Measurements from ENCODE around the gene TTC31.
A peak's percentile ranks its signal among the peaks of the same experiment; 100 is the strongest.
"Not testable (repeated sequence)": the region's sequence is repeated elsewhere in the genome, so short reads cannot be mapped to it uniquely, and the experiment has no call there.

The TTC31 gene

DNA sequence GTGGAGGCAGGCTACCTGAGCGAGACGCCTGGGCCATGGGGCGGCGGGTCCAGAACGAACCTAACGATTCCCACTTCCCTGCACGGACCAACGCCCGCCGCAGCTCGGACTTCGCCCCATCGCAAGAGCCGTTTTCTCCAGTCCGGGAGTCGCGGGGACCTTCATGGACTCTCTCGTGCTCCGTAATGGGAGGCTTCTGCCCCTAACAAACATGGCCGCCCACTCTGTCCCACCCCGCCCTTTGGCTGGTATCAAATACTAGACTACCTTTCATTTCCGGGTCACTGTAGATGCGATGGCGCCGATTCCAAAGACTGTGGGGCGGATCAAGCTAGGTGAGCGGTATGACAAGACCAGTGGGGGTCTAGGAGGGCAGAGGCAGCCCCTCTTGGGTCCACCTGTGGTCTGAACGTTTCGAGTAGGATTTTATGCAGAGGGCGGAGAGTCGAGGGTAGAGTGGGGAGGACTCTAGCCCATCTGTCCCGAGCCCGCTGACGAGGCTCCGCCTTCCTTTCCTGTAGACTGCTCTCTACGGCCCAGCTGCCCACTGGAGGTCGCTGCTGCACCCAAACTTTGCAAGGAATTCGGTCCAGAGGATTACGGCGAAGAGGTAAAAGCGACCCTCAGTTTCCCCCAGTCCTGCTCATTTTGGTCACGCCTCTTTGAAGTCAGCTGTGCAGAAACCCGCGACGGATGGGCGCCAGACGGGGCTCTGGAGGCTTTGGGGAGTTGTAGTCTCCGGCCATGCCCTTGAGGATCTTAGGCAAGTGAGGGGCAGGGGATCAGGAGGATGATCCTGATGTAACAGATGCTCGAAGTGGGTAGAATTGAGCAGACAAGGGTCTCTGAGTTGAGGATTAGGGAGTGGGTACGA, at the start of gene TTC31, which contains the start of gene CCDC142:
Gene TTC31 (plus strand): TSS at position 281 of the 874 bp plus-strand sequence. CDS start 15 bp downstream, at position 296.
Gene CCDC142 (minus strand): TSS at position 198 of the 874 bp plus-strand sequence. CDS start 161 bp downstream, at position 37.
- peak; percentile 81 to 94 for DNase-seq (ENCODE audit: low read depth in 1 of 2, low spot score in 1 of 2)

DNA sequence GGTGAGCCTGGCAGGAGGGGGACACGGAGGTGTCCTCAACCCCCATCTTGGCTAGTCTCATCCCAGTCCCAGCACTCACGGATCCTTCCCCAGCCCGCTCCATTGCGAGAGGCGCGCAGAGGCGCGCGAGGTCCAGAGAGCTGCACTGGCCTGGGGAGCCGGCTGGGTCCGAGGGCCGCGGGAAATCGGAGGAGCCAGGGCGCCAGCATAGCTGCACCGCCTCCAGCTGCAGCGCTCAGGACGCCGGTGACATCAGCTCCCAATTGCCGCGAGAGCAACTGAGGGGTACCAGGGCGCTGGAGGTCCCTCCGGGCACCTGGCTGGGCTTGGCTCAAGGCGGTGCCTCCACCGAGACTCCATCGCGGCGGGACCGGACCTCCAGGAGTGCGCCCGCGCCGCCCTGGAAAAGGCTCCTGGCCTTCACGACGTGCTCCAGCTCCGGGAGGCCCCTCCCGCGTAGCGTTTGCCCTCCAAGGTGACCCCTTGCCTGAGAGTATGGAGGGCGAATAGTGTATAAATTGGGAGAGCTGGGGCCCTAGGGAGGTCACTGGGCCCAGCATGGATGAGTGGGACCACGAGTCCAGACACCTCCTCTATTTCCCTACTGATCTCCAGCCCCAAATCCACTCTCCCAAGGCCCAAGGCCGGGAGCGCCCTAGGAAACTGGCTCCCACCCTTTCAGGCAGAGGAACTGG, 46.6 kb upstream of the TTC31 start:
- no peak for DNase-seq (ENCODE audit: low read depth in 1 of 2, low spot score in 1 of 2)

DNA sequence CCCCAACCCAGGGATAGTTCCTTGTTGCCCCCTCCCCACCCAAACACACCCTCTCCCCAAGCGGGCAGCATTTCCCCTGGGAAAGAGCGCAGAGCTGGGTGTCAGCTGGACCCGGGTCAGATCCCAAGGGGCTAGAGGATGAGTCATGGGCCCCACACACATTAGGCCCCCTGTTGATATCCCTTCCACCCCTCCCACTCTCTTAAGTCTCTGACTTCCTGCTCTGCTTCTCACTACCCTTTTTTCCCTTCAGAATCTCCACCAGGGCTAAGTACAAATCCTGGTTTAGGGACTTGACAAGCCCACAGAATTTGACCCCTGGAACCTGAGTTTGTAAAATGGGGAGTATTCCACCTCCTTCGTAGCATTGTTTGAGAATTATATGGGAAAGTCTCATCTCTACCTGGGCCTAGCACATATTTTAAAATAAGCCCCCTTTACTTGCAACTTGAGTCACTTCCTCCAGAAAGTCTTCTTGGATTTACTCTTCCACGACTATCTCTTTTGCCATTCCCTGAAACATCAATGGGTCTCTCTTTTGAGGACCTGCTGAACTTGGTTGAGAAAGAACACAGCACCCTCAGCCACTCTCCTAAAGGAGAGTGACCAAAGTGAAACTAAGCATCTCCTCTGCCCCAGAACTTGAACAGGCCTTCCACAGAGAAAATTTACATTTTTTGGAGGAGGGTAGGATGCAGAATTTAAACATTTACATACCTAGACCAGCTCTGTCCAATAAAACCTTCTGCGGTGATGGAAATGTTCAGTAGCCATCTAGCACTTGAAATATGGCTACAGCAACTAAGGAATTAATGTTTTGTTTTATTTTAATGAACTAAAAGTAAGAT, 45.8 kb upstream of the TTC31 start:
- no peak for DNase-seq (ENCODE audit: low read depth in 1 of 2, low spot score in 1 of 2)

DNA sequence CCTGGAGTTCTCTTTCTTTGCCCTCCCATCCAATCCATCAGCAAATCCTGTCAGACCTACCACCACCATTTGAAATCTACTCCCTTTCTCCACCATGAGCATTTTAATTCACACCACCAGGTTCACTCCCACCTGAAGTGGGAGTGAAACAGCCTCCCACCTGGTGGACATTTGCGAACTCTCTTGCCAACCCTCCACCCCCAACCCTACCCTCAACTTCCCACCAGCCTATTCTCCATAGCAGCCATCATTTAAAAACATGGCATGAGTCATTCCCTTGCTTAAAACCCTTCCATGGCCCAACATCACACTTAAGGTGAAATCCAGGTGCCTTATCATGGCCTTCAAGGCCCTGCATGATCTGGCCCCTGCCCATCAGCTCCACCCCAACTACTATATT, 44.6 kb upstream of the TTC31 start:
- DNase-seq (ENCODE audit: low read depth in 1 of 2, low spot score in 1 of 2): no peak

DNA sequence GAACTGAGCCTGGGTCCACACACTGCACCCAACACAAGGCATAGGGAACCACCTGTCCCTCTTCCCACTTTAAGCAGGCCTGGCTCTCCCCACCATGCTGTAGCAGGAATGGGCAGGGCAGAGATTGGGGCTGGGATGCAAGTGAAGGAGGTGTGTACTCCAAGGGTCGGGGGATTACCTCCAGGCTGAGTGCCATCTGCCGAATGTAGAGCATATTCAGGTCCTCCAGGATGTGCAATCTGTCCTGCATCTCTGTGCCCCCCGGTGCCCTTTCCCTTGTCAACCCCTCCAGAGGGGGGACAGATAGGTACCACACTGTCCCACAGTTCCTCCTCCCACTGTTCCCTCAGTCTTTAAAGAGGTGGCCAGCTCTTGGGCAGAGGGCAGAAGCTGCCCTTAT, 43.5 kb upstream of the TTC31 start:
- no peak for DNase-seq (ENCODE audit: low read depth in 1 of 2, low spot score in 1 of 2)

DNA sequence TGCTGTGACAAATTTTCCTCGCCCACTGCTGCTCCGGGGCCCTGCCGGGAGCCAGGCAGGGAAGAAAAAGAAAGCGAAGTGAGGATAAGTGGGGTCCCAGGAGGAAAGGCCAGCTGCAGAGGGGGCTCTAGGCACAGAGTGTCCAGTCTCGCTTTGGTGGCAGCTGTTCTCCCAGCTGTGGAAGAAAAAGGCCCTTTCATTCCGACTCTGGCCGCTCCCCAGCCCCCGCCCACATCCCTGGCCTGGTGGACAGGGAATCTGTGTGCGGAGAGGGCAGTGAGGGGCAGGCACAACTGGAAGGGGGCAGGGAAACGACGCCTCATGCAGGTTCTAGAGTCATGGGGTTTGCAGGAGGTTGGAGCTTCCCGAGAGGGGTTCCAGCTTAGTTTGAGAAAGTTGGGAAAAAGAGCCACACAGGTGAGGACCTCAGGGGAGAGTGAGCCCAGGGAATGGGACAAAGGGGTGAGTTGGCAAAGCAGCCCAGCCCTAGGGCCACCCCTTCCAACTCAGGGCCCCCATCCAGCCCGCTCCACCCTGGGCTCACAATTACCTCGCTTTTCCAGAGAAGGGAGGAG, 43.0 kb upstream of the TTC31 start:
- DNase-seq (ENCODE audit: low read depth in 1 of 2, low spot score in 1 of 2): no peak

DNA sequence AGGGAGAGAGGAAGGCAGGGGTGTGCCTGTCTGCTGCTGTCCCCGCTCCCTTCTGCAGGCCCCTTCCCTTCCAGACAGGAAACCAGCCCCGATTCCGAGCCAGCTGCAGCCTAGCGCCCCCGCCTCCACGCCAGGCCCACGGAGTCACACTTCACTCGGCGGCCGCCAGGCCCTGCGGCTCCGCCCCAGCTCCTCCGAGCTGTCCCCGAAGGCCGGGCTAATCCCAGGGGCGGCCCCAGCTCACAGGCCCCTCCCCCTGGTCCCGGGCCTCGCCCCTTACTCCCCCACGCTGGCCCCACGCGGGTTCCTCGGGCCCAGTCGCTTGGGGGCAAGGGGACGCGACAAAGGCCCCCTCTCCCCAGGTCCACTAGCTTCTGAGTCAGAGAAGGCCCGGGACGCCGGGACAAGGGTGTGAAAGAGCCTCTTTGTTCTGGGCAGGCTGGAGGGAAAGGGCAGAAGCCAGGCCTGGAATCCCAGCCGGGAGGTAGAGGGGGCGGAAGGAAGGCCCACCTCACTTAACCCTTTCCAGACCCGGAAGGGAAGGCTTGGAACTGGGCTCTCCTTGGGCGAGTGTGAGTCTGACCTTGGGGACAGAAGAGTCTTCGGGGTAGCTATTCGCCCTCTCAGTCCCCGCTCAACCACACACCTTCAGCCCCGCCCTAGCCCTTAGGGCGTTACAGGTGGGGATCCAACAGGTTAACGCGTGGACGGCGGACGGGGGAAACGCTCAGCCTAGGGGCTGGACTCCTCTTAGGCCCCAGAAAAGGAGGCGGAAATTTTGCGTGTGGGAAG, 42.3 kb upstream of the TTC31 start:
- DNase-seq (ENCODE audit: low read depth in 1 of 2, low spot score in 1 of 2): no peak

DNA sequence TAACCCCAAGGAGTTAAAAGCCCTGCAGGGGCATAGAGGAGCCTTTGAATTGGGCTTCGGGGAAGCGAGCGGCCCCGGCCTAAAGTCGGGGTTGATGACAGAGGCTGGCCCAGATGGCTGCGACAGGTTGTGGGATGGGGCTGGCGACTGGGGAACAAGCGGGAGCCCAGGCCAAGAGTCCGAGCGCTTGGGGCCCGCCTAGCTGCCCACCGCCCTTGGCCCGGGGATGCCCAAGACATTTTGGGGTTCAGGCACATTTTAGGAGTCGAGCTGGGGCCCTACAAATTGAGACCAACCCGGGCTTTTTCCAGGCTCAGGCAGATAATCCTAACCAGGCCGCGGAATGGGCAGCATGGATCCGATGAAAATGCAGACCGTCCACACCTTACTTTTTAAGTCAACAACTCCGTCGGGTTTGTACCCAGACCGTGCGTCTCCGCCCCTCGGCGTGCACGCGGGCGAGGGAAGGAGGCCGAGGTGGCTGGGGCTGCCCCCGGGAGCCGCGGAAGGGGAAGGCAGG, 41.7 kb upstream of the TTC31 start:
- no peak for DNase-seq (ENCODE audit: low read depth in 1 of 2, low spot score in 1 of 2)

DNA sequence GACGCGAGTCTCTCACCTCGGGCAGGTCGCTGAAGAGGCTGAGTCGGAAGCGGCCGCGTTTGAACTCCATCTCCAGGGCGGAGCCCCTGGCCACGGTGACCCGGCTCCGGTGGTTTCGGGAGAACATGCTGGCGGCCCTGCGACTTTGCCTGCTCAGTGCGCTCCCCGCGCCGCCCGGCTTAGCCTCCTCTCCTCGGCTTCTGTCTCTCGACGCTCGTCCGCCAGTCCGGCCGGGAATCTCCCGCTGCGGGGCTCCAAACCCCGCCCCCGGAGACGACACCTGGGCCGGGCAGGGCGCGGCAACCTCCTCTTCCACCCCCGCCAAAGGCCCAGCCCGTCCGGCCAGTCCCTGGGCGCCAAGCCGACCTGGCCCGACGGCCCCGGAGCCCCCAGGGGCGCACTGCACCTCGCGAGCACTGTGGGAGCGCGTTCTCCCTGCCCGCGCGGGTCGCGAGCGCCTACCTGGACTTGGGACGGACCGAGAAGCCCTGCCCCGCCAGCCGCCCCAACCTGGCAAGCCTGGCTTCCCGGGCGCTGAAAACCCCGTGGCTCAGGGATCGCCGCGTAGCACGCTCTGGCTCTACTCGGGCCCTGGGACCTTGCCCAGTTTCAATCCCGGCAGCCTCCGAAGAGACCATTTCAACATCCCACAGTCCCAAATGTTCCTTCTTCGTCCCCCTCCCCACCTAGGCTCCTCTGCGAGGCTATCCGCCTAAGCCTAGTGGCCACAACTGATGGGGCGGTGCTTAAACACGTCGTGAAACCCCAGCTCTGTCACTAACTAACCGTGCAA, 41.0 kb upstream of the TTC31 start, which contains the start of gene RTKN:
Gene RTKN (minus strand): TSS at position 248 of the 793 bp plus-strand sequence. CDS start 121 bp downstream, at position 127.
- DNase-seq (ENCODE audit: low read depth in 1 of 2, low spot score in 1 of 2): no peak

DNA sequence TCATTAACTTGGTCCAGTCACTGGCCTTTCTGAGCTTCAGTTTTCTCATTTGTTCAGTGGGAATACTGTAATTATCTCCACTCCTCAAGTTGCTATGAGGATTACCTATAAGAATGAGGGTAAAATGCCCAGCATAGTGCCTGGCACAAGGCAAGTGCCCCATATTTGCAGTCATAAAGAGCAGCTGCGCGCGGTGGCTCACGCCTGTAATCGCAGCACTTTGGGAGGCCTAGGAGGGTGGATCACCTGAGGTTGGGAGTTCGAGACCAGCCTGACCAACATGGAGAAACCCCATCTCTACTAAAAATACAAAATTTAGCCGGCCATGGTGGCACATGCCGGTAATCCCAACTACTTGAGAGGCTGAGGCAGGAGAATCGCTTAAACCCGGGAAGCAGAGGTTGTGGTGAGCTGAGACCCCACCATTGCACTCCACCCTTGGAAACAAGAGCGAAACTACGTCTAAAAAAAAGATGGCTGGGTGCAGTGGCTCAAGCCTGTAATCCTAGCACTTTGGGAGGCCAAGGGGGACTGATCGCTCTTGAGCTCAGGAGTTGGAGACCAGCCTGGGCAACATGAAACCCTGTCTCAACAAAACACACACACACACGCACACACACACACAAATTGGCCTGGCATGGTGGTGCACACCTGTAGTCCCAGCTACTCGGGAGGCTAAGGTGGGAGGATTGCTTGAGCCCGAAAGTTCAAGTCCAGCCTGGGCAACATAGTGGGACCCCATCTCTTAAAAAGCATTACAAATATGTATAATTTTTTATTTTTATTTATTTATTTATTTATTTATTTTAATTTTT, 40.2 kb upstream of the TTC31 start:
- not testable (repeated sequence) for DNase-seq (ENCODE audit: low read depth in 1 of 2, low spot score in 1 of 2)

DNA sequence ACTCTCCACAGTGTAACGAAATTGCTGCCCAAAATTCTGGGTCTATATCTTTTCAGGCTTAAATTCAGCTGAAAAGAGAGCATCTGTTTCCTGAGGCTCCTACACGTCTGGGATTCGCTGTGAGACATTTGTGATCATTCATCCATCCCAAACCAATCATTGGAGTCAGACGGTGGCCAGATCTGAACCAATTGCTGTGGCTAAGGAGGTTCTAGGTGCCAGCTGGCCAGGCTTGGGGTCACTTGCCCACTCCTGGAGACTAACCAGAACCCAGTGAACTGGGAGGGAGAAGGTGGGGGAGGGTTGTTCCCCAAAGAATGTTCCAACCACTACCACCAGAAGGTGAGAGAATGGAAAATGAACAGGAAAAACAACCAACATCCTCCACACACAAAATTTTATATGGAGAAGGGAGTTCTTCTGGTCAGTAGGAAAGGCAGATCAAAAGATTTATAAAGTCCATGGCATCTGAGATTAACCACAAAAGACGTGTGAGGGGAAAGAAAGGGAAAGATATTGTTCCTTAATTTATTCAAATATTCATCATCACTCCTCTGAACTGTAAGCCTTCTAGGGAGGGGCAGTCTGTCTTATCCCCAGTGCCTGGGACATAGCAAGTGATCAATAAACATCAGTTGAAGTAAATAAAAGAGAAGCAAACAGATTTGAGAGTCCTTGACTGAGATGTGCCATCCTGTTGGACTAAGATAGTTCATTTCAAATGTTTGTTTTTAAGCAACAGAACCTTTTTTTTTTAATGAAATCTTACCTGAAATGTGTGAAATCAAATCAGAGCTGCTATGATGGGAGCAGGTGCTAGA, 38.2 kb upstream of the TTC31 start:
- DNase-seq (ENCODE audit: low read depth in 1 of 2, low spot score in 1 of 2): no peak

DNA sequence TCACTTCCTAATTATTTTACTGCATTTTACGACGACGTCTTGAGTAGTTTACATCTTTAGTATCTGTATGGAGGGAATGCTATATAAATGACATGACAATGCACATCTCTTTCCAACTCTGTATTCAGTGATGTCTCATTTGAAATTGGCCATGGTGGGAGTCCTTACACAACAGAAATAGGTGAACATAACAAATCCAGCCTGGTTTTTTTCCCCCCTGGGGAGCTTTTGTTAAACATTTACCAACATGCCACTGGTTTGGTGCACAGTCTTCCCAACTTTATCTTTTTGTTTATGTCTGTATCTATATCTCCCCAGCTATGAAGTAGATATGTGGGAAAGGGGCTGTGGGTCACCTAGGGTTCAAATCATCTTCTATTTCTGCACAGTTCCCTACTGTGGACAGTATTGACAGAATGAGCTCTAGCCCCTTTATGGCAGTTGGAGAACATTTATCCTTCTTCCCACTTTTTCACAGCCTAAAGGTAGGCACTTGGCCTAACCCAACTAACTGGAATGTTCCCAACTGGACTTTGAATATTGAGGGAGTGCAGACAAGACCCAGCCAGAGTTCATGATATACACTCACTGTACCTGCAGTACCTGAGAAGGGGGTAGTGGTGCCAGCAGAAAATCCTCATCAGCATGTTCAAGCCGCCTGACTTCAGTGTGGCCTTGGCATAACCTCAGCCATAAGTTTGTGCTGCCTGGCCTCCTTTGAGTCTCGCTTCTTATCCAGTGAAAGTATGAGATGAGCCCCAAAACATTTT, 35.5 kb upstream of the TTC31 start:
- no peak for DNase-seq (ENCODE audit: low read depth in 1 of 2, low spot score in 1 of 2)

DNA sequence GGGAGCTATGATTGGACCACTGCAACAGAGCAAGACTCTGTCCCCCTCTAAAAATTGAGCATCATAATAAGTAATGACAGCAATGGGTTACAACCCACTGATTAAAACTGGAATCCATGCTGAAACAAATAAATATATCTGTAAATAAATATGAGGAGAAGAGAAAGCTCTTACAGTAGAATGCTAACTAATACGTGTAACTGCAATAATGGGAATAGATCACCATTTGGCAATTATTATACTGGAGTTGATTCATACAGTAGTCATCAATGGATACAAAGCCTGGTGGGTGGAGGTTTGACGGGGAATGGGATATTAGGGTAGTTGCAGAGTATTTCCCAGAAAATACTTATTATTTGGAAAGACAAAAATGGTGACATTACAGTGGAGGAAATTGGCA, 34.1 kb upstream of the TTC31 start:
- no peak for DNase-seq (ENCODE audit: low read depth in 1 of 2, low spot score in 1 of 2)

DNA sequence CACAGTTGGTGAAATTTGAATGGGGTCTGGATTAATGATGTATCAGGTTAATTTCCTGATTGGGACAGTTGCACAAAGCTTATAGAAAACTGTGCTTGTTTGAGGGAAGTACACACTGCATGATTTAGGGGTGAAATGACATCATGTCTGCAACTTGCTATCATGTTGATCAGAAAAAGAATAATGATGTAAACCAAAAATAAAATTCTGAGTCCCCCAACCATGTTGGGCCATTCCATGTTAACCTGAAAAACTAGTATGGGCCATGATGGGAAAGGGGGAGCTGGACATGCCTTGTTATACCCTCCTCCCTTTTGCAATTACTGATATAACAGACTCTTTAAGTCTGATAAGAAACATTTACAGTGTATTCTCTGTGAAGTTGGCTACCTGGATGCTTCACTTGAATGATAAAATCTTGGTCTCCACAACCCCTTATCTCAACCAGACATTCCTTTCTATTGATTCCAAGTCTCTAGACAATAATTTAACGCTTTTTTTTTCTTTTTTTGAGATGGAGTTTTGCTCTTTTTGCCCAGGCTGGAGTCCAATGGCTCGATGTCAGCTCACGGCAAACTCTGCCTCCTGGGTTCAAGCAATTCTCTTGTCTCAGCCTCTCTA, 32.2 kb upstream of the TTC31 start:
- no peak for DNase-seq (ENCODE audit: low read depth in 1 of 2, low spot score in 1 of 2)

DNA sequence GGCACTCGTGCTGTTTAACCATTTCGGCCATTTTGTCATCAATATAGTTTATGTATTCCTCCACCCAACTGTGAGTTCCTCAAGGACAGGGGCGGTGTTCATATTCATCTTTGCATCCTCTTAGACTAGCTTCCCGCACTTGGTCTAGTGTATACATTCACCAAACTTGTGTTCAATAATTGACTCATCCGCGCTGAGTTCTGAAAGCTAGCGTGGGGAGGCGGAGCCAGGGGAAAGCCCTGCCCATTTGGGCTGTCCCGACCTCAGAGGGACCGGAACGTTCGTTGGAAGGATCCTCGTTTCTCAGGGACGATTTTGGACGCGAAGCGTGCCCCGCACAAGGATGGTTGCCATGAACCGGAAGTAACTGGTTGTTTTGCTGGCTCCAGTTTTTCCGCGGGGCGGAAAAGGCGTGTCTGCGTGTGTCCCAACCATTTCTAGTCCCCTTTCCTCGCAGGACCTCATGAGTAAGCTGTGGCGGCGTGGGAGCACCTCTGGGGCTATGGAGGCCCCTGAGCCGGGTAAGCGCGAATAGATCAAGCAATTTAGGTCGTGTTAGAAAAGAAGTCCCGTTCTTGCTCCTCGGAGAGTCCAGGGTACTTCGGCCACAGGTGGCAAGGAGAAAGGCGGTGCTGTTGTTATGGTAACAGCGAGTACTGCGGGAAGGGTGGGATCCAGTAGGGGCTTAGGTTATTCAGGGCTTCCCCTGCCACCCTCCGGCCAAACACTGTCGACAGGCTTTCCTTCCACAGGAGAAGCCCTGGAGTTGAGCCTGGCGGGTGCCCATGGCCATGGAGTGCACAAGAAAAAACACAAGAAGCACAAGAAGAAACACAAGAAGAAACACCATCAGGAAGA, 28.0 kb upstream of the TTC31 start, which contains the start of gene INO80B:
Gene INO80B (plus strand): TSS at position 434 of the 858 bp plus-strand sequence. CDS start 30 bp downstream, at position 464.
- peak; percentile 96 to 98 for DNase-seq (ENCODE audit: low read depth in 1 of 2, low spot score in 1 of 2)

All from activated CD4-positive, alpha-beta T cell treated with anti-CD3 and anti-CD28 coated beads, Interleukin-2, amount 50 U/mL, for 24 hours (primary cell).